GM12878 (cell line): ENCODE results near the gene FADS1. TPM values are rescaled to one million over a fixed set of nuclear protein-coding genes. Genes with fewer than 3 reads are reported as not detected.

Experiments
- ATF7 ChIP-seq: fragments of 450-650 bp; IDR thresholded peaks from 2 replicates; pipeline ENCODE4 v1.6.1; 2016; ENCODE audit warnings: low read depth, mild to moderate bottlenecking
- BACH1 ChIP-seq: fragments of 450-650 bp; IDR thresholded peaks from 2 replicates; pipeline ENCODE4 v1.6.1; 2017; ENCODE audit warnings: mild to moderate bottlenecking, borderline replicate concordance
- CEBPZ ChIP-seq: fragments of 150-350 bp; IDR thresholded peaks from 2 replicates; pipeline ENCODE4 v1.6.1; 2016; ENCODE audit warnings: low read depth, low read length
- CHD1 ChIP-seq: IDR thresholded peaks from 2 replicates; pipeline ENCODE4 v1.6.1; 2012; ENCODE audit warnings: low read depth, low read length, improper control_type of control experiment
- E2F4 ChIP-seq: IDR thresholded peaks from 2 replicates; pipeline ENCODE4 v1.6.1; 2012; ENCODE audit warnings: low read depth, low read length, improper control_type of control experiment
- HDGF ChIP-seq: fragments of 450-650 bp; IDR thresholded peaks from 2 replicates; pipeline ENCODE4 v1.6.1; 2016; ENCODE audit warnings: antibody characterized with exemption
- IRF4 ChIP-seq: IDR thresholded peaks from 2 replicates; pipeline ENCODE4 v1.6.1; 2011; ENCODE audit warnings: low read depth, low read length
- KLF5 ChIP-seq: fragments of 450-650 bp; IDR thresholded peaks from 2 replicates; pipeline ENCODE4 v1.6.1; 2014; ENCODE audit warnings: mild to moderate bottlenecking; ENCODE audit not compliant: partially characterized antibody
- LARP7 ChIP-seq: fragments of 450-650 bp; IDR thresholded peaks from 2 replicates; pipeline ENCODE4 v1.6.1; 2017; ENCODE audit warnings: mild to moderate bottlenecking
- MEF2A ChIP-seq: IDR thresholded peaks from 2 replicates; pipeline ENCODE4 v1.6.1; 2011; ENCODE audit warnings: low read depth, mild to moderate bottlenecking, low read length, moderate library complexity; ENCODE audit not compliant: insufficient read depth
- MXI1 ChIP-seq: fragments of 150-350 bp; IDR thresholded peaks from 2 replicates; pipeline ENCODE4 v1.6.1; 2011; ENCODE audit warnings: low read depth, mild to moderate bottlenecking, inconsistent platforms, low read length, improper control_type of control experiment
- NBN ChIP-seq: fragments of 450-650 bp; IDR thresholded peaks from 2 replicates; pipeline ENCODE4 v1.6.1; 2016
- NR2C2 ChIP-seq: IDR thresholded peaks from 2 replicates; pipeline ENCODE4 v1.6.1; 2011; ENCODE audit warnings: borderline replicate concordance, low read depth; ENCODE audit not compliant: control insufficient read depth, insufficient read length
- NRF1 ChIP-seq: conservative IDR thresholded peaks from 2 replicates; pipeline ENCODE4 v1.6.1; 2011; ENCODE audit warnings: mild to moderate bottlenecking, low read depth, low read length, improper control_type of control experiment
- PAX5 ChIP-seq: IDR thresholded peaks from 2 replicates; pipeline ENCODE4 v1.6.1; 2011; ENCODE audit warnings: low read depth, low read length, borderline replicate concordance
- PKNOX1 ChIP-seq: fragments of 450-650 bp; IDR thresholded peaks from 2 replicates; pipeline ENCODE4 v1.6.1; 2016; ENCODE audit warnings: mild to moderate bottlenecking
- POU2F2 ChIP-seq: IDR thresholded peaks from 3 replicates; pipeline ENCODE4 v1.6.1; 2011; ENCODE audit warnings: low read depth, mild to moderate bottlenecking, low read length, borderline replicate concordance
- RB1 ChIP-seq: fragments of 450-650 bp; formaldehyde crosslinking; IDR thresholded peaks from 2 replicates; pipeline ENCODE4 v1.6.1; 2017; ENCODE audit warnings: mild to moderate bottlenecking, borderline replicate concordance
- SMAD1 ChIP-seq: fragments of 450-650 bp; IDR thresholded peaks from 2 replicates; pipeline ENCODE4 v1.6.1; 2018; ENCODE audit warnings: mild to moderate bottlenecking, low read depth; ENCODE audit not compliant: partially characterized antibody
- SMARCA5 ChIP-seq: fragments of 450-650 bp; IDR thresholded peaks from 2 replicates; pipeline ENCODE4 v1.6.1; 2017; ENCODE audit warnings: mild to moderate bottlenecking
- SP1 ChIP-seq: IDR thresholded peaks from one replicate; pipeline ENCODE4 v1.6.1; 2011; ENCODE audit warnings: low read depth, low read length
- SREBF2 ChIP-seq: IDR thresholded peaks from 2 replicates; pipeline ENCODE4 v1.6.1; 2012; ENCODE audit warnings: mild to moderate bottlenecking, low read length
- STAT1 ChIP-seq: fragments of 450-650 bp; conservative IDR thresholded peaks from 2 replicates; pipeline ENCODE4 v1.6.1; 2014; ENCODE audit warnings: antibody characterized with exemption, mild to moderate bottlenecking
- TAF1 ChIP-seq: IDR thresholded peaks from 2 replicates; pipeline ENCODE4 v1.6.1; 2011; ENCODE audit warnings: mild to moderate bottlenecking, low read depth, low read length, borderline replicate concordance
- TARDBP ChIP-seq: IDR thresholded peaks from 2 replicates; pipeline ENCODE4 v1.6.1; 2016; ENCODE audit warnings: borderline replicate concordance
- WRNIP1 ChIP-seq: IDR thresholded peaks from 2 replicates; pipeline ENCODE4 v1.6.1; 2011; ENCODE audit warnings: low read depth, low read length, improper control_type of control experiment, borderline replicate concordance
- YBX1 ChIP-seq: fragments of 450-650 bp; IDR thresholded peaks from 2 replicates; pipeline ENCODE4 v1.6.1; 2016; ENCODE audit warnings: antibody characterized with exemption
- ZNF274 ChIP-seq: IDR thresholded peaks from one replicate; pipeline ENCODE4 v1.8.0; 2011; ENCODE audit not compliant: insufficient read length, insufficient read depth
- polyA plus RNA-seq, 11 experiments: library from polyadenylated mRNA; depleted of rRNA in 4 of 11; unstranded in 6 of 11; stranded (reverse) in 5 of 11; fragments of >200 nt; fragmentation: Nextera tagmentation in 4 of 11; fragmentation: Illumina TruSeq in 1 of 11; extraction: Ambion mirVana in 4 of 11; extraction: Trizol in 1 of 11; gene quantifications; 1 replicate in 1 of 11; 2 replicates in 10 of 11; pipeline versions ENCODE4 v1.2.1 to v1.2.3, GENCODE V29; 2011 to 2016; ENCODE audit warnings: inconsistent platforms in 2 of 11, missing spikeins in 2 of 11, low read depth in 1 of 11
- total RNA-seq, 4 experiments: library from RNA; depleted of rRNA in 3 of 4; stranded (reverse); fragments of >200 nt in 3 of 4; fragmentation: Illumina TruSeq in 1 of 4; extraction: Trizol in 1 of 4; gene quantifications; 2 replicates each; pipeline versions ENCODE4 v1.2.1 to v1.2.3, GENCODE V29; 2013 to 2021

FADS1 gene
- total and polyA plus RNA-seq, 10 of the 15 experiments (the other 5 are each of a cell fraction or from before 2014, with no cell fraction given) = 8.8 to 73.9 (median 39.0) TPM

GRCh38 chr11:61752117-61752924 lies 64.5 kb downstream of the FADS1 start, which contains the start of gene MYRF (continued):
- no peak for TF ChIP-seq KLF5
- TF ChIP-seq MEF2A = no peak
- no peak for TF ChIP-seq NBN
- TF ChIP-seq STAT1 = no peak
- no peak for TF ChIP-seq NR2C2
- TF ChIP-seq SMARCA5 = peak; percentile 91
- no peak for TF ChIP-seq IRF4
- TF ChIP-seq YBX1 = no peak
- TF ChIP-seq TAF1 = no peak
- TF ChIP-seq TARDBP = no peak
- TF ChIP-seq HDGF = peak; percentile 27; the same call in 1 of the 2 replicates
- no peak for TF ChIP-seq SP1
- TF ChIP-seq ZNF274 = no peak
- 0 out of 2 replicates have a peak, but pooled peaks have one; percentile 53 for TF ChIP-seq BACH1
- TF ChIP-seq MXI1 = no peak
- peak; percentile 59; the same call in 1 of the 2 replicates for TF ChIP-seq LARP7
- no peak for TF ChIP-seq PAX5
- TF ChIP-seq E2F4 = no peak
- no peak for TF ChIP-seq POU2F2
- no peak for TF ChIP-seq CEBPZ
- TF ChIP-seq SREBF2 = no peak
- no peak; the same call in 1 of the 2 replicates for TF ChIP-seq RB1
- TF ChIP-seq WRNIP1 = no peak
- TF ChIP-seq ATF7 = no peak
- no peak for TF ChIP-seq PKNOX1
- no peak for TF ChIP-seq CHD1
- no peak for TF ChIP-seq NRF1
- TF ChIP-seq SMAD1 = no peak
